AG09309 (cell line): ENCODE measurements around the gene GALNT10.

Experiments
- DNase-seq: peaks from one replicate; pipeline ENCODE4 v3.0.0-alpha.2; 2010; ENCODE audit warnings: low read depth
- H3K4me3 ChIP-seq: 2 replicates; pipeline ENCODE4 v1.5.1; 2011; ENCODE audit warnings: mild to moderate bottlenecking, low read depth, low read length, moderate library complexity; ENCODE audit not compliant: control insufficient read depth
- CTCF ChIP-seq: IDR thresholded peaks from 2 replicates; pipeline ENCODE4 v1.5.1; 2011; ENCODE audit warnings: mild to moderate bottlenecking, low read depth, low read length, inconsistent platforms; ENCODE audit not compliant: insufficient read depth, control insufficient read depth; ENCODE audit errors: missing control alignments

GALNT10 gene

GRCh38 chr5:154165886-154166285, 24.6 kb upstream of the GALNT10 start:
- no peak for TF ChIP-seq CTCF
- no peak for DNase-seq
- H3K4me3 ChIP-seq: no peak overlapping the region

- H3K4me3 ChIP-seq: no peak overlapping the region
- TF ChIP-seq CTCF: no peak
- DNase-seq: no peak
These were observed 23.4 kb upstream of the GALNT10 start for GRCh38 chr5:154166901-154167791.

DNA sequence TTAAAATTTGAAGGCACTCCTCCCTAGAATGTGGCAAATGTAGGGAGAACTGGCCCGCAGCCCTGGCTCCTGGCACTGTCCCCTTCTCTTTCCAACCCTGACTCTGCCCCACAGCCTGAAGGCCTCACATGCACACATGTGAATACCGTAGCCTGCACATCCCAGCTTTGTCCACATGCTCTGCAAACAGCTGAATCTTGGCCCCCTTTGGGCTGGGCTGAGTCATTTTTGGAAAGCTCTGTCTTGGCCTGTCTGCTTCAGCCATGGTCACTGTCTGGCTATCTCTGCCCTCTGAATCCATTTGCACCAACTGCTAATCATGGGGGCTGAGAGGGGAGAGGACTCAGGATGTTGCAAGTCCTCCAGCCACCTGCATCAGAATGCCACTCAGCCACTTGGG, 22.1 kb upstream of the GALNT10 start:
- no peak for TF ChIP-seq CTCF
- no peak for DNase-seq
- no peak overlapping the region for H3K4me3 ChIP-seq

- no peak for DNase-seq
- TF ChIP-seq CTCF: no peak
- no peak overlapping the region for H3K4me3 ChIP-seq
These were observed 17.7 kb upstream of the GALNT10 start for GRCh38 chr5:154172785-154173184.

- no peak for TF ChIP-seq CTCF
- no peak for DNase-seq
- H3K4me3 ChIP-seq: no peak overlapping the region
These were observed 16.4 kb upstream of the GALNT10 start for GRCh38 chr5:154174091-154174490.

DNA sequence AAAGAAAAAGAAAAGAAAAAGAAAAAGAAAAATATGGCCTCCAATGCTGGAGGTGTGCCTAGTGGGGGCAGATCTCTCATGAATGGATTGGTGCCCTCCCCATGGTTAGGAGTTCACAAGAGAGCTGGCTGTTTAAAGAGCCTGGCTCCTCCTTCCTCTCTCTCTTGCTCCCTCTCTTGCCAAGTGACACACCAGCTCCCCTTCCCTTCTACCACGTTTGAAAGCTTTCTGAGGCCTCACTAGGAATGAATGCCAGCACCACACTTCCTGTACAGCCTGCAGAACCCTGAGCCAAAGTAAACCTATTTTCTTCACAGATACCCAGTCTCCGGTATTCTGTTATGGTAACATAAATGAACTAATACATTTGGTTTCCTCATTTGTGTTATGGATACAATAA, 14.4 kb upstream of the GALNT10 start:
- no peak for DNase-seq
- no peak overlapping the region for H3K4me3 ChIP-seq
- TF ChIP-seq CTCF: no peak
